Bronchus fibroblast of lung (primary cell): Measurements from ENCODE around the gene RRP1. TPM values are rescaled to one million over a fixed set of nuclear protein-coding genes. Genes with fewer than 3 reads are reported as not detected.

Source experiments
- total RNA-seq: library from RNA; depleted of rRNA; stranded (reverse); fragments of >200 nt; gene quantifications from 2 replicates; pipeline ENCODE4 v1.2.3, GENCODE V29; 2015

The RRP1 gene, protein sequence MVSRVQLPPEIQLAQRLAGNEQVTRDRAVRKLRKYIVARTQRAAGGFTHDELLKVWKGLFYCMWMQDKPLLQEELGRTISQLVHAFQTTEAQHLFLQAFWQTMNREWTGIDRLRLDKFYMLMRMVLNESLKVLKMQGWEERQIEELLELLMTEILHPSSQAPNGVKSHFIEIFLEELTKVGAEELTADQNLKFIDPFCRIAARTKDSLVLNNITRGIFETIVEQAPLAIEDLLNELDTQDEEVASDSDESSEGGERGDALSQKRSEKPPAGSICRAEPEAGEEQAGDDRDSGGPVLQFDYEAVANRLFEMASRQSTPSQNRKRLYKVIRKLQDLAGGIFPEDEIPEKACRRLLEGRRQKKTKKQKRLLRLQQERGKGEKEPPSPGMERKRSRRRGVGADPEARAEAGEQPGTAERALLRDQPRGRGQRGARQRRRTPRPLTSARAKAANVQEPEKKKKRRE
- 16.5 and 18.0 TPM in 2 replicates for total RNA-seq

DNA sequence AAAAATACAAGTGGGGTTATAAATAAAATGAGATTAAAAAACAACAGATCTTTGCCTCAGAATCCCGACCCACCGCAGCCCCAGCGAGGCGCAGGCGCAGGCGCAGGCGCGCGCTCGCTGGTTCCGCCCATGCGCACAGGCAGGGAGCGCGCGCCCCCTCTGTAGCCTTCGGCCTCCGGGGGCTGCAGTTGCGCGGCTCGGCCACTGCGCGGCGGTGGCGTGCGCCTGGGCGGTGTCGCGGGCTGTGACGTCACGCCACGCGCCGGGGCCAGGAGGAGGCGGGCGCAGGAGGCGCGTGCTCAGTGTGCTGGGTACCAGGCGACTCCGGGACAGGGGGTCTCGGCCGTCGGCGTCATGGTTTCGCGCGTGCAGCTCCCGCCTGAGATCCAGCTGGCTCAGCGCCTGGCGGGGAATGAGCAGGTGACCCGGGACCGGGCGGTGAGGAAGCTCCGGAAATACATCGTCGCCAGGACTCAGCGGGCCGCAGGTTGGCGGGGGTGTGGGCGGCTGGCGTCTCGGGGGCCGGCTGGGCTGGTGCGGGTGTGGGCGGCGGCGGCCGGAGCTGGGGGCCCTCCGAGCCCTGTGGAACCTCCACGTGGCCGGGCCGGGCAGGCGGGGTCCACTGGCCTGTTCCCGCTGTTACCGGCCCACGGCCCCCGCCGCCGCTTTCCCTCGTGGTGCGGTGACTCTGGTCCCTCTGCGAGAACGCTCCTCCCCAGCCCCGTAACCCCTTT is at the start of gene RRP1:
TSS of gene RRP1 (plus strand) at position 302 of the 734 bp plus-strand sequence. CDS start at position 355, 53 bp downstream.

GRCh38 chr21:43775795-43776430 is 13.5 kb upstream of the RRP1 start, which contains the start of gene CSTB:
TSS of gene CSTB (minus strand) at chr21:43776308. CDS start at chr21:43776269, 39 bp downstream.

Other genes with a start within 250 kb of the RRP1 start
- 0.34 and 0.45 TPM in 2 replicates for gene HSF2BP, start 130.1 kb upstream of the RRP1 start, total RNA-seq
- 24.5 and 26.2 TPM in 2 replicates for gene RRP1B, start 130.0 kb upstream of the RRP1 start, total RNA-seq
- 51.9 and 67.3 TPM in 2 replicates for gene PDXK, start 70.4 kb upstream of the RRP1 start, total RNA-seq
- 7.0 and 8.1 TPM in 2 replicates for gene CSTB, start 13.3 kb upstream of the RRP1 start, total RNA-seq
- gene AGPAT3, start 75.6 kb downstream of the RRP1 start, total RNA-seq = 35.2 and 37.5 TPM in 2 replicates
- 9.4 and 9.5 TPM in 2 replicates for gene TRAPPC10, start 222.7 kb downstream of the RRP1 start, total RNA-seq